ENCODE measurements around the gene SIGLEC7.

The SIGLEC7 gene

GRCh38 chr19:51179256-51179655 is 37.2 kb downstream of the SIGLEC7 start:
- DNase-seq = no peak

- DNase-seq = no peak
Measured at GRCh38 chr19:51181377-51181912, 39.3 kb downstream of the SIGLEC7 start.

GRCh38 chr19:51181913-51182419 is 39.9 kb downstream of the SIGLEC7 start:
- no peak for DNase-seq

GRCh38 chr19:51183629-51184028 is 41.5 kb downstream of the SIGLEC7 start:
- DNase-seq = no peak

GRCh38 chr19:51185069-51185867 is 43.2 kb downstream of the SIGLEC7 start:
- no peak for DNase-seq

GRCh38 chr19:51185868-51186215 is 43.7 kb downstream of the SIGLEC7 start:
- DNase-seq = no peak

GRCh38 chr19:51186323-51186722 is 44.2 kb downstream of the SIGLEC7 start:
- no peak for DNase-seq

GRCh38 chr19:51187395-51188226 is 45.5 kb downstream of the SIGLEC7 start:
- no peak for DNase-seq

GRCh38 chr19:51188227-51188559 is 46.1 kb downstream of the SIGLEC7 start:
- no peak for DNase-seq

- no peak for DNase-seq
Measured at GRCh38 chr19:51192689-51193088, 50.6 kb downstream of the SIGLEC7 start.

- no peak for DNase-seq
Measured at GRCh38 chr19:51194527-51195315, 52.6 kb downstream of the SIGLEC7 start.

GRCh38 chr19:51195316-51195586 is 53.1 kb downstream of the SIGLEC7 start:
- no peak for DNase-seq

- no peak for DNase-seq
Measured at GRCh38 chr19:51195616-51196015, 53.5 kb downstream of the SIGLEC7 start.

GRCh38 chr19:51196181-51196580 is 54.1 kb downstream of the SIGLEC7 start:
- no peak for DNase-seq

GRCh38 chr19:51198641-51199040 is 56.5 kb downstream of the SIGLEC7 start:
- DNase-seq = no peak

GRCh38 chr19:51200071-51200666 is 58.1 kb downstream of the SIGLEC7 start:
- DNase-seq = no peak

GRCh38 chr19:51201712-51202111 is 59.6 kb downstream of the SIGLEC7 start:
- DNase-seq = no peak
